ENCODE measurements around the gene TRABD2B.

The TRABD2B gene

DNA sequence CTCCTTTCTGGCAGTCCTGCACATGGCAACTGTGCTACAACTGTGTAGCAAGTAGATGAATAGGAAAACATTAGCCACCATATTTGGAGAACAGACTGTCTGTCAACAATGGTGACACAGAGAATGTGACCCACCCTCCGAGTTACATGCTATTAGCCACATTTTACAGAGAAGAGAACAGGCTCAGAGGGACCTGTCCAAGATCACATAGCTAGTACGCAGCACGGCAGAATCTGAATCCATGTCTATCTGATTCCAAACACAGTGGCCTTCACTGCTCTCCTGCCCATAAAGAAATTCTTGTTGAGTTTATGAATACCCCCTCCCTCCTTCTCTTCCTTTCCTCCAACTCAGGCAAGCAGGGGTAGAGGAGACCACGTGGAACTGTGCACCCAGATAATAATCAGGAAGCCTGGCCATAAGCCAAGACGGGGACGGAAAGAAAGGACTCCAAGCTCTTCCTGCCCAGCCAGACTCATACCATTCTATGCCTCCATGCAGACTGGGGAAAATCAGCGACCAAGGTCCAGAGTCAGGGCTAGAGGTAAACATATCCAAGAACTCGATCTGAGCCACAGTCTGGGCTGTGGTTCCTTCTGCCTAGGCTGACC lies 78.8 kb downstream of the TRABD2B start:
- no peaks in the 10 kb centered on the region for H3K9me3 ChIP-seq (ENCODE audit: control insufficient read depth, insufficient read depth, low read length)
- H3K79me2 ChIP-seq (ENCODE audit: control insufficient read depth, low read length) = no peaks in the 10 kb centered on the region
- no peak for TF ChIP-seq EZH2phosphoT487 (IDR thresholded peaks at IDR 0.05; ENCODE audit: borderline replicate concordance, low read length)
- TF ChIP-seq, protein P1, sequence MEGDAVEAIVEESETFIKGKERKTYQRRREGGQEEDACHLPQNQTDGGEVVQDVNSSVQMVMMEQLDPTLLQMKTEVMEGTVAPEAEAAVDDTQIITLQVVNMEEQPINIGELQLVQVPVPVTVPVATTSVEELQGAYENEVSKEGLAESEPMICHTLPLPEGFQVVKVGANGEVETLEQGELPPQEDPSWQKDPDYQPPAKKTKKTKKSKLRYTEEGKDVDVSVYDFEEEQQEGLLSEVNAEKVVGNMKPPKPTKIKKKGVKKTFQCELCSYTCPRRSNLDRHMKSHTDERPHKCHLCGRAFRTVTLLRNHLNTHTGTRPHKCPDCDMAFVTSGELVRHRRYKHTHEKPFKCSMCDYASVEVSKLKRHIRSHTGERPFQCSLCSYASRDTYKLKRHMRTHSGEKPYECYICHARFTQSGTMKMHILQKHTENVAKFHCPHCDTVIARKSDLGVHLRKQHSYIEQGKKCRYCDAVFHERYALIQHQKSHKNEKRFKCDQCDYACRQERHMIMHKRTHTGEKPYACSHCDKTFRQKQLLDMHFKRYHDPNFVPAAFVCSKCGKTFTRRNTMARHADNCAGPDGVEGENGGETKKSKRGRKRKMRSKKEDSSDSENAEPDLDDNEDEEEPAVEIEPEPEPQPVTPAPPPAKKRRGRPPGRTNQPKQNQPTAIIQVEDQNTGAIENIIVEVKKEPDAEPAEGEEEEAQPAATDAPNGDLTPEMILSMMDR (IDR thresholded peaks at IDR 0.05; ENCODE audit: low read depth, low read length, poor library complexity, severe bottlenecking) = no peak
- H4K20me1 ChIP-seq (ENCODE audit: control insufficient read depth, insufficient read depth, low read depth, low read length) = no peaks in the 10 kb centered on the region
- no peaks in the 10 kb centered on the region for H3F3A ChIP-seq (ENCODE audit: control insufficient read depth, insufficient read depth)
- H3K27me3 ChIP-seq (ENCODE audit: control insufficient read depth, low read length) = peaks cover 9% of the 10 kb centered on the region
- no peaks in the 10 kb centered on the region for H3K9me2 ChIP-seq (replicated peaks; ENCODE audit: control insufficient read depth, low read length)
- no peak overlapping the region for H3K4me3 ChIP-seq (ENCODE audit: low read length)
- no peak overlapping the region for H3K27ac ChIP-seq (ENCODE audit: low read depth, low read length)
- H3K4me1 ChIP-seq (ENCODE audit: control insufficient read depth, low read length) = no peaks in the 10 kb centered on the region
- no peaks in the 10 kb centered on the region for H3K36me3 ChIP-seq (ENCODE audit: control insufficient read depth, low read length)
- H3K4me2 ChIP-seq (ENCODE audit: low read length) = no peak overlapping the region

DNA sequence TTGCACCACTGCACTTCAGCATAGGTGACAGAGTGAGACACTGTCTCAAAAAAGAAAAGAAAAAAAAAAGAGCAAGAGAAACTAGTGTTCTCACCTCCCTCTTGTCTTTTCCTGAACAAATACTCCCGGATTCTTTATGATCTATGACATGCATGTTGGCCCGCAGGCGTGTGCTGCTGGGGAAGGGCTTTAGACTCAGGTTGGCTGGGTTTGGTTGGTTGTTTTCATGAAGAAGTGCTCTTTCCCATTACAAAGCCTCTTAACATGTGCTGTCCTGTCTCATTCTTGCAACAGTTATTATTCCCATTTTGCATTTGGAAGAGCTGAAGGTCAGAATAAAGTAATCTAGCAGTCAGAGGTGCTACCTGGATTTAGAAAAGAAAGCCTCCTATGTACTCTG lies 79.5 kb downstream of the TRABD2B start:
- no peaks in the 10 kb centered on the region for H3K9me2 ChIP-seq (replicated peaks; ENCODE audit: control insufficient read depth, low read length)
- H3K27ac ChIP-seq (ENCODE audit: low read depth, low read length) = no peak overlapping the region
- no peaks in the 10 kb centered on the region for H3K79me2 ChIP-seq (ENCODE audit: control insufficient read depth, low read length)
- no peak overlapping the region for H3K4me2 ChIP-seq (ENCODE audit: low read length)
- no peaks in the 10 kb centered on the region for H3K9me3 ChIP-seq (ENCODE audit: control insufficient read depth, insufficient read depth, low read length)
- peaks cover 6% of the 10 kb centered on the region for H3K27me3 ChIP-seq (ENCODE audit: control insufficient read depth, low read length)
- no peak overlapping the region for H3K4me3 ChIP-seq (ENCODE audit: low read length)
- TF ChIP-seq, protein P1 (IDR thresholded peaks at IDR 0.05; ENCODE audit: low read depth, low read length, poor library complexity, severe bottlenecking) = no peak
- no peak for TF ChIP-seq EZH2phosphoT487 (IDR thresholded peaks at IDR 0.05; ENCODE audit: borderline replicate concordance, low read length)
- H3K36me3 ChIP-seq (ENCODE audit: control insufficient read depth, low read length) = no peaks in the 10 kb centered on the region
- H3F3A ChIP-seq (ENCODE audit: control insufficient read depth, insufficient read depth) = no peaks in the 10 kb centered on the region
- no peaks in the 10 kb centered on the region for H4K20me1 ChIP-seq (ENCODE audit: control insufficient read depth, insufficient read depth, low read depth, low read length)
- no peaks in the 10 kb centered on the region for H3K4me1 ChIP-seq (ENCODE audit: control insufficient read depth, low read length)

DNA sequence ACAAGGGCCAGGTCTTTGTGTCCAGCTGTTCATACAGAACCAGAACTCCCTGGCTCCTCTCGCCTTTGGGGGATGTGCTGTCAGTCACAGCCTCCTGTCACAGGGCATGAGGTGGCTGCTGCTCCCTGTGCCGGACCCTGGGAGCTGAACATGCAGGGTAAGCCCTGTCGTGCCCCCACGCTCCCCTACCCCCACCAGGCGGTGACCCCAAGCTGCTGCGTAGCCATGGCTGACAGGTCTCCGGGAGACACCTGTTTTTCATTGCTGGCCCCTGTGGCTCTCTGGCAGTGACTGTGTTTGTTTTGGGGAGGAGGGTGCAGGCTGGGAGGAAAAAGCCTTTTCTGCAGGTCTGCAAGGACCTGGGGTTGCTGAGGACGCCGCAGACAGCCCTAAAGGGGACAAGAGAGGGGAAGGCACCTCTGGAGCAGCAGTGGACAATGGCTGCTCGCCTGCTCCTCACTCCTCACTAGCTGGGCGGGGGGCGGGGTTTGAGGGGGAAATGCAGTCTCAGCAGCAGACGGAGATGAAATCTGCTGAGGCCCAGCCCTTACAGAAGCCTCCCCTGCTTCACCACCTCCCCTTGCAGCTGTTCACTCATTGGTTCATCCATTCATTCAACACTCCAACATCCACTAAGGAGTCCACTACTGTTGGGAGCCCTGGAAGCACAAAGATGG lies 81.4 kb downstream of the TRABD2B start:
- Histone ChIP-seq H3K27ac (ENCODE audit: low read depth, low read length) (no peak overlapping the region), H3F3A (ENCODE audit: control insufficient read depth, insufficient read depth) (no peaks in the 10 kb centered on the region), H3K27me3 (ENCODE audit: control insufficient read depth, low read length) (peaks cover 6% of the 10 kb centered on the region), H3K9me2 (replicated peaks; ENCODE audit: control insufficient read depth, low read length) (no peaks in the 10 kb centered on the region), H3K4me1 (ENCODE audit: control insufficient read depth, low read length) (no peaks in the 10 kb centered on the region), H3K36me3 (ENCODE audit: control insufficient read depth, low read length) (no peaks in the 10 kb centered on the region), H4K20me1 (ENCODE audit: control insufficient read depth, insufficient read depth, low read depth, low read length) (no peaks in the 10 kb centered on the region), H3K4me3 (ENCODE audit: low read length) (no peak overlapping the region), H3K79me2 (ENCODE audit: control insufficient read depth, low read length) (no peaks in the 10 kb centered on the region), H3K9me3 (ENCODE audit: control insufficient read depth, insufficient read depth, low read length) (no peaks in the 10 kb centered on the region), H3K4me2 (ENCODE audit: low read length) (no peak overlapping the region)
- TF ChIP-seq EZH2phosphoT487 (IDR thresholded peaks at IDR 0.05; ENCODE audit: borderline replicate concordance, low read length) = no peak
- TF ChIP-seq, protein P1 (IDR thresholded peaks at IDR 0.05; ENCODE audit: low read depth, low read length, poor library complexity, severe bottlenecking) = no peak
